ENCODE results near the gene OPRPN. TPM values are rescaled to one million over a fixed set of nuclear protein-coding genes. Genes with fewer than 3 reads are reported as not detected.

Gene OPRPN
- total RNA-seq, 1 donor from 2014 or later, result not detected

DNA sequence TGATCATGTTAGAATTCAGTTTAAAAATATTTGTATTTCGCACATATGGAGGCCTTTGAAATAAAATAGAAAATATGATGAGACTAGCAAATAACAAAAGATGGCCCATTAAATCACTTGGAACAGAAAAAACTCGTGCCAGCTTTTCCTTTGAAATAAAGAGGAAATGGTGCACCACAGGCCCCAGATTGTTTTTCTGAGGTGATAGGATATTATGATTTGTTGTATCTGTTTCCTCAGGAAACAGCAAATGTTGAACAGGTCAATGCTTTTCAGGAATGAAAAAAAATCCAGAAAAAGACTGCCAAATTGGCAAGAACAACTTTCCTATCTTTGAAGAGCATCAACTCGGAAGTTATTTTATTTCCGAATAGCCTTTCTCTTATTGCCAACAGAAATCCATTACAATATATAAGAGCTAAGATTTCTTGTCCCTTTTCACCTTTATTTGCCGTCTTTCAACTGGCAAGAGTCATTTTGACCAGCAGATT is 15.0 kb upstream of the OPRPN start, which contains the start of gene SMR3B:
TSS of gene SMR3B (plus strand) at position 441 of the 491 bp plus-strand sequence. CDS start 1,380 bp downstream, outside the sequence.
- H3K36me3 ChIP-seq, result no peaks in the 10 kb centered on the region
- H3K27me3 ChIP-seq (ENCODE audit: low read depth), result no peaks in the 10 kb centered on the region
- no peak within 1 kb of the TSS for H3K4me3 ChIP-seq
- TF ChIP-seq, protein P1, sequence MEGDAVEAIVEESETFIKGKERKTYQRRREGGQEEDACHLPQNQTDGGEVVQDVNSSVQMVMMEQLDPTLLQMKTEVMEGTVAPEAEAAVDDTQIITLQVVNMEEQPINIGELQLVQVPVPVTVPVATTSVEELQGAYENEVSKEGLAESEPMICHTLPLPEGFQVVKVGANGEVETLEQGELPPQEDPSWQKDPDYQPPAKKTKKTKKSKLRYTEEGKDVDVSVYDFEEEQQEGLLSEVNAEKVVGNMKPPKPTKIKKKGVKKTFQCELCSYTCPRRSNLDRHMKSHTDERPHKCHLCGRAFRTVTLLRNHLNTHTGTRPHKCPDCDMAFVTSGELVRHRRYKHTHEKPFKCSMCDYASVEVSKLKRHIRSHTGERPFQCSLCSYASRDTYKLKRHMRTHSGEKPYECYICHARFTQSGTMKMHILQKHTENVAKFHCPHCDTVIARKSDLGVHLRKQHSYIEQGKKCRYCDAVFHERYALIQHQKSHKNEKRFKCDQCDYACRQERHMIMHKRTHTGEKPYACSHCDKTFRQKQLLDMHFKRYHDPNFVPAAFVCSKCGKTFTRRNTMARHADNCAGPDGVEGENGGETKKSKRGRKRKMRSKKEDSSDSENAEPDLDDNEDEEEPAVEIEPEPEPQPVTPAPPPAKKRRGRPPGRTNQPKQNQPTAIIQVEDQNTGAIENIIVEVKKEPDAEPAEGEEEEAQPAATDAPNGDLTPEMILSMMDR (IDR thresholded peaks at IDR 0.05; ENCODE audit: borderline replicate concordance), result no peak
- intact Hi-C loops (cut with micrococcal nuclease), result no loop called here
- no peak within 1 kb of the TSS for H3K27ac ChIP-seq (replicated peaks)
- H3K4me1 ChIP-seq, result no peaks in the 10 kb centered on the region
- DNase-seq, result no peak
- H3K9me3 ChIP-seq (replicated peaks), result no peaks in the 10 kb centered on the region

DNA sequence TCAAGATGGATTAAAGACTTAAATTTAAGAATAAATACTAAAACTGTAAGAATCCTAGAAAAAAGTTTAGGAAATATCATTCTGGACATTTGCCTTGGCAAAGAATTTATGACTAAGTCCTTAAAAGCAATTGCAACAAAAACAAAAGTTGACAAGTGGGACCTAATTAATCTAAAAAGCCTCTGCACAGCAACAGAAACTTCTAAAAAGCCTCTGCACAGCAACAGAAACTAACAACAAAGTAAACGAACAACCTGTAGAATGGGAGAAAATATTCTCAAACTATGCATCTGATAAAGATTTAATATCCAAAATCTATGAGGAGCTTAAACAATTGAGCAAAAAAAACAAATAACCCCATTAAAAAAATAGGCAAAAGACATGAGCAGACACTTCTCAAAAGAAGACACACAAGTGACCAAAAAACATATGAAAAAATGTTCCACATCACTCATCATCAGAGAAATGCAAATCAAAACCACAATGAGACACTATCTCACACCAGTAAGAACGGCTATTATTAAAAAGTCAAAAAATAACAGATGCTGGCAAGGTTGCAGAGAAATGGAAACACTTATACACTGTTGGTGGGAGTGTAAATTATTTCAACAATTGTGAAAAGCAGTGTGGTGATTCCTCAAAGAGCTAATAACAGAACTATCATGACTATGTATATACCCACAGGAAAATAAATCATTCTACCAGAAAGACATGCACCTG is 5.5 kb upstream of the OPRPN start:
- no peaks in the 10 kb centered on the region for H3K9me3 ChIP-seq (replicated peaks)
- H3K36me3 ChIP-seq, result no peaks in the 10 kb centered on the region
- no peak for DNase-seq
- TF ChIP-seq, protein P1 (IDR thresholded peaks at IDR 0.05; ENCODE audit: borderline replicate concordance), result no peak
- H3K4me3 ChIP-seq, result no peak overlapping the region
- no peaks in the 10 kb centered on the region for H3K4me1 ChIP-seq
- no peaks in the 10 kb centered on the region for H3K27me3 ChIP-seq (ENCODE audit: low read depth)
- no peak overlapping the region for H3K27ac ChIP-seq (replicated peaks)
- intact Hi-C loops (cut with micrococcal nuclease), result no loop called here

DNA sequence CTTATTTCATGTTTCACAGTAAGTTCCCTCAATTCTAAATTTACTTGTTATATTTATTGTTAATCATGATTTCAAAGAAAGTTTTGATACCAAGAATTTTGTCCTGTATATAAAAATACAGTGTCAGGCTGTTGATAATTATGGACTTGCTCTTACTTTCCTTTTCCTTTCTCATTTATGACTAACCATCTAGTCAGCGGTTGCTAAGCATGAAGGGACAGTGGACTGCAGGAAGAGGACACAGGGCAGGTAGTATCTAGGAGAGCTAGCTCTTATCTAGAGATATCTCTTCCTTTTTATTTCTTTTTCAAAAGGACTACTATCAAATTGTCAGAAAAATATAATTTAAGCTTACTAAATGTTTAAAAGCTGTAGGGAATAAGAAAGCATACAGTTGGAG is 1.6 kb downstream of the OPRPN start:
- intact Hi-C loops (cut with micrococcal nuclease), result no loop called here

DNA sequence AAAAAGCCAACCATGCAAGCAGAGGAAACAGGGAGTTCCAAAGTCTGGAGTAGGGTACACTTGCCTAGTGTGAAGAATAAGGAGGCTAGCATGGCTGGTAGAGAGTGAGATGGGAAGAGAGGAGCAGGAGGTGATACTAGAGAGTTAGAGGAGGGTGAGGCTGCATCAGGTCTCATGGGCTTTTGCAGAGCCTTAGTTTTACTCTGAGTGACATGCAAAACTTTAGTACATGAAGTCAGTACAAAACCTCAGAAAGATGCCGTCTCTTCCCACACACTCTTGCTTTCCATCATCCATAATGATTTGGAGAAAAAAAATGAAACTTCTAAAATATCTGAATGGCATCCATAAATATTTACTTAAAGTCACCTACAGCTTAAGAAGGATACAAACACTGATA is 5.0 kb downstream of the OPRPN start:
- no peak for DNase-seq
- no peak overlapping the region for H3K4me3 ChIP-seq
- no peaks in the 10 kb centered on the region for H3K36me3 ChIP-seq
- no peaks in the 10 kb centered on the region for H3K9me3 ChIP-seq (replicated peaks)
- intact Hi-C loops (cut with micrococcal nuclease), result no loop called here
- no peak overlapping the region for H3K27ac ChIP-seq (replicated peaks)
- TF ChIP-seq, protein P1 (IDR thresholded peaks at IDR 0.05; ENCODE audit: borderline replicate concordance), result no peak
- H3K27me3 ChIP-seq (ENCODE audit: low read depth), result no peaks in the 10 kb centered on the region
- no peaks in the 10 kb centered on the region for H3K4me1 ChIP-seq

More for the DNA sequence above, 1.6 kb downstream of the OPRPN start:
- TF ChIP-seq, protein P1 (IDR thresholded peaks at IDR 0.05; ENCODE audit: borderline replicate concordance), result no peak
- no peaks in the 10 kb centered on the region for H3K4me1 ChIP-seq
- H3K36me3 ChIP-seq, result no peaks in the 10 kb centered on the region
- H3K27ac ChIP-seq (replicated peaks), result no peak overlapping the region
- H3K27me3 ChIP-seq (ENCODE audit: low read depth), result no peaks in the 10 kb centered on the region
- H3K9me3 ChIP-seq (replicated peaks), result no peaks in the 10 kb centered on the region
- H3K4me3 ChIP-seq, result no peak overlapping the region
- DNase-seq, result no peak

DNA sequence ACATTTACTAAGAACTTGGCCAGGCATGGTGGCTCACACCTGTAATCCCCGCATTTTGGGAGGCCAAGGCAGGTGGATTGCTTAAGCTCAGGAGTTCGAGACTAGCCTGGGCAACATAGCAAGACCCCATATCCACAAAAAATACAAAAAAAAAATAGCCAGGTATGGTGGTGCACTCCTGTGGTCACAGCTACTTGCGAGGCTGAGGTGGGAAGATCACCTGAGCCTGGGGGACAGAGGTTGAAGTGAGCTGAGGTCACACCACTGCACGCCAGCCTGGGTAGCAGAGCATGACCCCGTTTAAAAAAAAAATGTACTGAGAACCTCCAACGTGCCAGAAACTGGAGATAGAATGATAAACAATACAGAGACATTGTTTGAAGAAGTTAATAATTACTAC is 8.0 kb downstream of the OPRPN start:
- no peaks in the 10 kb centered on the region for H3K36me3 ChIP-seq
- H3K4me3 ChIP-seq, result no peak overlapping the region
- no peaks in the 10 kb centered on the region for H3K4me1 ChIP-seq
- TF ChIP-seq, protein P1 (IDR thresholded peaks at IDR 0.05; ENCODE audit: borderline replicate concordance), result no peak
- no peak overlapping the region for H3K27ac ChIP-seq (replicated peaks)
- no peaks in the 10 kb centered on the region for H3K27me3 ChIP-seq (ENCODE audit: low read depth)
- DNase-seq, result no peak
- intact Hi-C loops (cut with micrococcal nuclease), result no loop called here
- no peaks in the 10 kb centered on the region for H3K9me3 ChIP-seq (replicated peaks)

Data from left ventricle myocardium inferior (tissue), 1 donor.